ENCODE data around the gene ZGPAT.
"Not testable (repeated sequence)": the region's sequence is repeated elsewhere in the genome, so short reads cannot be mapped to it uniquely, and the experiment has no call there.

GRCh38 chr20:63776875-63777274 lies 69.0 kb downstream of the ZGPAT start:
- TF ChIP-seq CTCF, POLR2A (IDR thresholded peaks at IDR 0.05): not testable (repeated sequence)
